ENCODE measurements around the gene PCDHB9. TPM values are rescaled to one million over a fixed set of nuclear protein-coding genes. Genes with fewer than 3 reads are reported as not detected.
"Not testable (repeated sequence)": the region's sequence is repeated elsewhere in the genome, so short reads cannot be mapped to it uniquely, and the experiment has no call there.

PCDHB9 gene
- polyA plus RNA-seq (2013, experiment 1 of 2) = 2.7 TPM
- polyA plus RNA-seq (2013, experiment 2 of 2) = 3.6 TPM

GRCh38 chr5:141186897-141187512, at the start of gene PCDHB9:
Gene PCDHB9, plus strand, starts transcription at chr5:141187161. Its CDS starts 158 bp downstream, at chr5:141187319.
- H3K4me3 ChIP-seq (ENCODE audit: extremely low read depth, insufficient read depth, low read length, poor library complexity, severe bottlenecking) = no peak within 1 kb of the TSS
- no peaks in the 10 kb centered on the region for H3K9me3 ChIP-seq (ENCODE audit: control insufficient read depth, low read length)
- H3K36me3 ChIP-seq (ENCODE audit: control insufficient read depth, insufficient read depth, low read length) = no peaks in the 10 kb centered on the region
- no peaks in the 10 kb centered on the region for H3K4me1 ChIP-seq (ENCODE audit: control insufficient read depth, insufficient read depth, low read length, poor library complexity, severe bottlenecking)
- 44 to 47% methylated on average over 5 to 7 of the region's 9 CpGs for WGBS, 2 experiments (ENCODE audit: insufficient coverage in 2 of 2)
- H3K27ac ChIP-seq (ENCODE audit: low read depth, low read length, severe bottlenecking) = no peak within 1 kb of the TSS

GRCh38 chr5:141137346-141137745, 49.6 kb upstream of the PCDHB9 start:
- H3K4me3 ChIP-seq (ENCODE audit: extremely low read depth, insufficient read depth, low read length, poor library complexity, severe bottlenecking); H3K27ac ChIP-seq (ENCODE audit: low read depth, low read length, severe bottlenecking); H3K36me3 ChIP-seq (ENCODE audit: control insufficient read depth, insufficient read depth, low read length); H3K4me1 ChIP-seq (ENCODE audit: control insufficient read depth, insufficient read depth, low read length, poor library complexity, severe bottlenecking): not testable (repeated sequence)
- H3K9me3 ChIP-seq (ENCODE audit: control insufficient read depth, low read length) = peaks cover 16% of the 10 kb centered on the region
- WGBS, 2 experiments (ENCODE audit: insufficient coverage in 2 of 2) = 96 to 97% methylated on average over 16 to 27 of the region's 34 CpGs

GRCh38 chr5:141149812-141150211, 37.1 kb upstream of the PCDHB9 start, which contains the start of gene PCDHB6:
Gene PCDHB6, plus strand, starts transcription at chr5:141150057. Its CDS starts 201 bp downstream, at chr5:141150258.
- Histone ChIP-seq H3K4me3 (ENCODE audit: extremely low read depth, insufficient read depth, low read length, poor library complexity, severe bottlenecking) (no peak within 1 kb of the TSS), H3K9me3 (ENCODE audit: control insufficient read depth, low read length) (no peaks in the 10 kb centered on the region), H3K4me1 (ENCODE audit: control insufficient read depth, insufficient read depth, low read length, poor library complexity, severe bottlenecking) (no peaks in the 10 kb centered on the region), H3K27ac (ENCODE audit: low read depth, low read length, severe bottlenecking) (no peak within 1 kb of the TSS), H3K36me3 (ENCODE audit: control insufficient read depth, insufficient read depth, low read length) (no peaks in the 10 kb centered on the region)
- 90 to 93% methylated on average over 15 to 17 of the region's 18 CpGs for WGBS, 2 experiments (ENCODE audit: insufficient coverage in 2 of 2)

- Histone ChIP-seq H3K27ac (ENCODE audit: low read depth, low read length, severe bottlenecking) (no peak overlapping the region), H3K4me3 (ENCODE audit: extremely low read depth, insufficient read depth, low read length, poor library complexity, severe bottlenecking) (no peak overlapping the region), H3K9me3 (ENCODE audit: control insufficient read depth, low read length) (no peaks in the 10 kb centered on the region), H3K36me3 (ENCODE audit: control insufficient read depth, insufficient read depth, low read length) (no peaks in the 10 kb centered on the region), H3K4me1 (ENCODE audit: control insufficient read depth, insufficient read depth, low read length, poor library complexity, severe bottlenecking) (no peaks in the 10 kb centered on the region)
- WGBS, 2 experiments (ENCODE audit: insufficient coverage in 2 of 2) = 91 to 95% methylated on average over 32 to 33 of the region's 33 CpGs
These were observed 36.6 kb upstream of the PCDHB9 start for GRCh38 chr5:141150224-141150992.

- H3K27ac ChIP-seq (ENCODE audit: low read depth, low read length, severe bottlenecking) = no peak overlapping the region
- H3K4me1 ChIP-seq (ENCODE audit: control insufficient read depth, insufficient read depth, low read length, poor library complexity, severe bottlenecking) = no peaks in the 10 kb centered on the region
- 84 to 90% methylated on average over 12 to 13 of the region's 13 CpGs for WGBS, 2 experiments (ENCODE audit: insufficient coverage in 2 of 2)
- H3K9me3 ChIP-seq (ENCODE audit: control insufficient read depth, low read length) = no peaks in the 10 kb centered on the region
- H3K4me3 ChIP-seq (ENCODE audit: extremely low read depth, insufficient read depth, low read length, poor library complexity, severe bottlenecking) = no peak overlapping the region
- H3K36me3 ChIP-seq (ENCODE audit: control insufficient read depth, insufficient read depth, low read length) = no peaks in the 10 kb centered on the region
These were observed 36.0 kb upstream of the PCDHB9 start for GRCh38 chr5:141150993-141151325.

GRCh38 chr5:141151632-141152031, 35.3 kb upstream of the PCDHB9 start:
- not testable (repeated sequence) for H3K27ac ChIP-seq (ENCODE audit: low read depth, low read length, severe bottlenecking); H3K4me1 ChIP-seq (ENCODE audit: control insufficient read depth, insufficient read depth, low read length, poor library complexity, severe bottlenecking); H3K36me3 ChIP-seq (ENCODE audit: control insufficient read depth, insufficient read depth, low read length); H3K9me3 ChIP-seq (ENCODE audit: control insufficient read depth, low read length); H3K4me3 ChIP-seq (ENCODE audit: extremely low read depth, insufficient read depth, low read length, poor library complexity, severe bottlenecking)
- 95 to 100% methylated on average over 12 to 21 of the region's 41 CpGs for WGBS, 2 experiments (ENCODE audit: insufficient coverage in 2 of 2)

GRCh38 chr5:141152096-141152495, 34.9 kb upstream of the PCDHB9 start:
- not testable (repeated sequence) for H3K9me3 ChIP-seq (ENCODE audit: control insufficient read depth, low read length); H3K36me3 ChIP-seq (ENCODE audit: control insufficient read depth, insufficient read depth, low read length); H3K4me1 ChIP-seq (ENCODE audit: control insufficient read depth, insufficient read depth, low read length, poor library complexity, severe bottlenecking); H3K27ac ChIP-seq (ENCODE audit: low read depth, low read length, severe bottlenecking); H3K4me3 ChIP-seq (ENCODE audit: extremely low read depth, insufficient read depth, low read length, poor library complexity, severe bottlenecking)
- WGBS, 2 experiments (ENCODE audit: insufficient coverage in 2 of 2) = 95 to 98% methylated on average over 22 to 24 of the region's 36 CpGs

- H3K27ac ChIP-seq (ENCODE audit: low read depth, low read length, severe bottlenecking) = no peak overlapping the region
- no peaks in the 10 kb centered on the region for H3K4me1 ChIP-seq (ENCODE audit: control insufficient read depth, insufficient read depth, low read length, poor library complexity, severe bottlenecking)
- 83 to 87% methylated on average over 14 to 16 of the region's 21 CpGs for WGBS, 2 experiments (ENCODE audit: insufficient coverage in 2 of 2)
- no peak overlapping the region for H3K4me3 ChIP-seq (ENCODE audit: extremely low read depth, insufficient read depth, low read length, poor library complexity, severe bottlenecking)
- peaks cover 6% of the 10 kb centered on the region for H3K9me3 ChIP-seq (ENCODE audit: control insufficient read depth, low read length)
- no peaks in the 10 kb centered on the region for H3K36me3 ChIP-seq (ENCODE audit: control insufficient read depth, insufficient read depth, low read length)
These were observed 31.2 kb upstream of the PCDHB9 start for GRCh38 chr5:141155540-141156374.

- H3K27ac ChIP-seq (ENCODE audit: low read depth, low read length, severe bottlenecking); H3K36me3 ChIP-seq (ENCODE audit: control insufficient read depth, insufficient read depth, low read length); H3K4me3 ChIP-seq (ENCODE audit: extremely low read depth, insufficient read depth, low read length, poor library complexity, severe bottlenecking); H3K9me3 ChIP-seq (ENCODE audit: control insufficient read depth, low read length); H3K4me1 ChIP-seq (ENCODE audit: control insufficient read depth, insufficient read depth, low read length, poor library complexity, severe bottlenecking): not testable (repeated sequence)
- WGBS, 2 experiments (ENCODE audit: insufficient coverage in 2 of 2) = 96 to 98% methylated on average over 13 to 24 of the region's 38 CpGs
These were observed 29.6 kb upstream of the PCDHB9 start for GRCh38 chr5:141157356-141157755.

GRCh38 chr5:141157901-141158300, 29.1 kb upstream of the PCDHB9 start:
- not testable (repeated sequence) for H3K4me1 ChIP-seq (ENCODE audit: control insufficient read depth, insufficient read depth, low read length, poor library complexity, severe bottlenecking); H3K36me3 ChIP-seq (ENCODE audit: control insufficient read depth, insufficient read depth, low read length); H3K4me3 ChIP-seq (ENCODE audit: extremely low read depth, insufficient read depth, low read length, poor library complexity, severe bottlenecking); H3K27ac ChIP-seq (ENCODE audit: low read depth, low read length, severe bottlenecking); H3K9me3 ChIP-seq (ENCODE audit: control insufficient read depth, low read length)
- WGBS, 2 experiments (ENCODE audit: insufficient coverage in 2 of 2) = 97 to 99% methylated on average over 10 to 18 of the region's 28 CpGs
